HepG2 (cell line): ENCODE data around the gene ADAMTS2. TPM values are rescaled to one million over a fixed set of nuclear protein-coding genes. Genes with fewer than 3 reads are reported as not detected.
A peak's percentile ranks its signal among the peaks of the same experiment; 100 is the strongest.

ENCODE experiments used
- AGO2 ChIP-seq: fragments of 200-400 bp; formaldehyde crosslinking; optimal IDR thresholded peaks from 2 replicates; pipeline ENCODE3; 2017; ENCODE audit warnings: mild to moderate bottlenecking, low read depth, low read length, moderate library complexity
- ARNT ChIP-seq: fragments of 450-650 bp; IDR thresholded peaks from 2 replicates; pipeline ENCODE4 v1.6.1; 2017
- ARNTL ChIP-seq: sonication (generic); formaldehyde crosslinking; IDR thresholded peaks from 2 replicates; pipeline ENCODE4 v1.4.0; 2020; ENCODE audit warnings: mild to moderate bottlenecking, missing genetic modification reagents
- CHD4 ChIP-seq: fragments of 200-600 bp; sonication (generic); IDR thresholded peaks from 2 replicates; pipeline ENCODE4 v1.7.0; 2017; ENCODE audit warnings: mild to moderate bottlenecking, low read length, borderline replicate concordance
- ESRRA ChIP-seq: sonication (generic); formaldehyde crosslinking; IDR thresholded peaks from 2 replicates; pipeline ENCODE4 v1.5.1; 2020; ENCODE audit warnings: mild to moderate bottlenecking, low read depth, missing genetic modification reagents
- FOXC1 ChIP-seq: sonication (generic); formaldehyde crosslinking; IDR thresholded peaks from 2 replicates; pipeline ENCODE4 v1.8.0; 2022; ENCODE audit warnings: mild to moderate bottlenecking, missing genetic modification reagents, borderline replicate concordance
- HIVEP1 ChIP-seq: sonication (generic); formaldehyde crosslinking; IDR thresholded peaks from 2 replicates; pipeline ENCODE4 v1.4.0; 2020; ENCODE audit warnings: mild to moderate bottlenecking, missing genetic modification reagents
- HMGA1 ChIP-seq: sonication (generic); formaldehyde crosslinking; conservative IDR thresholded peaks from 2 replicates; pipeline ENCODE4 v1.4.0; 2020; ENCODE audit warnings: missing genetic modification reagents
- HNF4G ChIP-seq, 2 experiments: sonication (generic) in 1 of 2; formaldehyde crosslinking in 1 of 2; IDR thresholded peaks; 2 replicates each; pipeline versions ENCODE4 v1.4.0 to v1.6.1; 2011 to 2020; ENCODE audit warnings: borderline replicate concordance in 2 of 2, low read depth in 2 of 2, mild to moderate bottlenecking in 2 of 2, low read length in 1 of 2, missing genetic modification reagents in 1 of 2, moderate library complexity in 1 of 2
- PHF21A ChIP-seq: sonication (generic); formaldehyde crosslinking; IDR thresholded peaks from 2 replicates; pipeline ENCODE4 v1.5.0; 2020; ENCODE audit warnings: mild to moderate bottlenecking, missing genetic modification reagents
- RARA ChIP-seq: IDR thresholded peaks from 2 replicates; pipeline ENCODE4 v1.6.1; 2016; ENCODE audit warnings: missing genetic modification reagents, missing compliant biosample characterization
- RARG ChIP-seq: sonication (generic); formaldehyde crosslinking; IDR thresholded peaks from 2 replicates; pipeline ENCODE4 v1.4.0; 2020; ENCODE audit warnings: low read depth, mild to moderate bottlenecking, missing genetic modification reagents
- RFX3 ChIP-seq: IDR thresholded peaks from 2 replicates; pipeline ENCODE4 v1.6.1; 2016; ENCODE audit warnings: missing biosample characterization, missing genetic modification reagents
- SOX5 ChIP-seq: IDR thresholded peaks from 2 replicates; pipeline ENCODE4 v1.6.1; 2016; ENCODE audit warnings: borderline replicate concordance
- TARDBP ChIP-seq: sonication (generic); formaldehyde crosslinking; IDR thresholded peaks from 2 replicates; pipeline ENCODE4 v1.8.0; 2022; ENCODE audit warnings: mild to moderate bottlenecking, missing genetic modification reagents
- TP53 ChIP-seq: sonication (generic); formaldehyde crosslinking; conservative IDR thresholded peaks from 2 replicates; pipeline ENCODE4 v1.4.0; 2020; ENCODE audit warnings: missing genetic modification reagents
- XBP1 ChIP-seq: sonication (generic); formaldehyde crosslinking; IDR thresholded peaks from 2 replicates; pipeline ENCODE4 v1.5.0; 2020; ENCODE audit warnings: missing genetic modification reagents
- ZMYM3 ChIP-seq: sonication (generic); formaldehyde crosslinking; IDR thresholded peaks from 2 replicates; pipeline ENCODE4 v1.5.1; 2020; ENCODE audit warnings: mild to moderate bottlenecking, missing genetic modification reagents
- ZNF124 ChIP-seq: sonication (generic); formaldehyde crosslinking; IDR thresholded peaks from 2 replicates; pipeline ENCODE4 v1.4.0; 2020; ENCODE audit warnings: missing genetic modification reagents
- ZNF225 ChIP-seq: sonication (generic); formaldehyde crosslinking; IDR thresholded peaks from 2 replicates; pipeline ENCODE4 v1.4.0; 2020; ENCODE audit warnings: mild to moderate bottlenecking, missing genetic modification reagents
- ZNF451 ChIP-seq: sonication (generic); formaldehyde crosslinking; IDR thresholded peaks from 2 replicates; pipeline ENCODE4 v1.5.0; 2020; ENCODE audit warnings: mild to moderate bottlenecking, missing genetic modification reagents
- ZNF556 ChIP-seq: sonication (generic); formaldehyde crosslinking; IDR thresholded peaks from 2 replicates; pipeline ENCODE4 v1.4.0; 2020; ENCODE audit warnings: mild to moderate bottlenecking, missing genetic modification reagents, borderline replicate concordance
- ZNF558 ChIP-seq: sonication (generic); formaldehyde crosslinking; IDR thresholded peaks from 2 replicates; pipeline ENCODE4 v1.9.0; 2022; ENCODE audit warnings: mild to moderate bottlenecking, missing genetic modification reagents, borderline replicate concordance
- polyA plus RNA-seq, 8 experiments: library from polyadenylated mRNA; depleted of rRNA in 3 of 8; stranded (reverse) in 7 of 8; unstranded in 1 of 8; fragments of >200 nt; fragmentation: Illumina TruSeq in 4 of 8; extraction: Trizol in 4 of 8; gene quantifications; 2 replicates each; pipeline versions ENCODE4 v1.2.1 to v1.2.3, GENCODE V29; 2011 to 2016; ENCODE audit warnings: low read depth in 4 of 8, missing spikeins in 1 of 8, mixed read lengths in 1 of 8; ENCODE audit not compliant: insufficient read depth in 1 of 8
- total RNA-seq, 5 experiments: library from RNA; depleted of rRNA; stranded (reverse); fragments of >200 nt; fragmentation: Illumina TruSeq; extraction: Trizol; gene quantifications; 2 replicates each; pipeline ENCODE4 v1.2.3, GENCODE V29; 2016; ENCODE audit warnings: low read depth in 1 of 5
- TF ChIP-seq, protein P1 (sequence below): sonication (generic); formaldehyde crosslinking; IDR thresholded peaks from 2 replicates; pipeline ENCODE4 v1.4.0; 2020; ENCODE audit warnings: missing genetic modification reagents
- TF ChIP-seq, protein P2 (sequence below): sonication (generic); formaldehyde crosslinking; IDR thresholded peaks from 2 replicates; pipeline ENCODE4 v1.4.0; 2020; ENCODE audit warnings: missing genetic modification reagents; ENCODE audit errors: not compliant biosample characterization
- TF ChIP-seq, protein P3 (sequence below): IDR thresholded peaks from 2 replicates; pipeline ENCODE4 v1.6.1; 2016; ENCODE audit warnings: missing compliant biosample characterization, missing genetic modification reagents, borderline replicate concordance

Gene ADAMTS2
- total and polyA plus RNA-seq, 2 of the 13 experiments (the other 11 are each of a cell fraction or from before 2014, with no cell fraction given) = 0.24 to 3.5 TPM

DNA sequence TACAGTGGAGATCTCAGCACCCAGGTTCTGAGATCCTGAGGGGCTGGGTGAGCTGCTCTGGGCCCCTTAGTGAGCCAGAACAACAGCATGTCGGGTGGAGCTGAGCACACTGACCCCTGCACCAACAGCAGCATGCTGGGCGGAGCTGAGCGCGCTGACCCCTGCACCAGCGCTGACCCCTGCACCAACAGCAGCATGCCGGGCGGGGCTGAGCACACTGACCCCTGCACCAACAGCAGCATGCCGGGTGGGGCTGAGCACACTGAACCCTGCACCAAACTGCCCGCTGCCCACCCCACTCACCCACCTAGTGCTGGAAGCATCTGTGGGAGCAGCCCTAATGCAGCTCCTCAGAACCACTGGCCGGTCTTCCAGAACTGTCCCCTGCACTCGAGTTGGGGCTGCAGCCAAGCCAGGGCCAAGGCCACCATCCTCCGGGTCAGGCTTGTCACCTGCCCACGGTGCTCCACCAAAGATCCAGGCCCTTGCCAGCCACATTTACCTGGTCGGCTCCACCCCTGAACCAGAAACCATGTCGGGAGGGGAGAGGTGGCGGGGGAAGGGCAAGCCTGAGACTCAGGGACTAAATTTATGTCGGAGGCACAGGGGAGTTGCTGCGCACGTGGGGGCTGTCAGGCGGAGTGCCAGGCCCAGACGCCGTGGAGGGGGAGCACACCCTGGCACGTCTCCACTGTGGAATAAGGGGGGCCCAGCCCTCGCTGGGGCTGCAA is 80.3 kb downstream of the ADAMTS2 start (continued):
- TF ChIP-seq, protein P1, sequence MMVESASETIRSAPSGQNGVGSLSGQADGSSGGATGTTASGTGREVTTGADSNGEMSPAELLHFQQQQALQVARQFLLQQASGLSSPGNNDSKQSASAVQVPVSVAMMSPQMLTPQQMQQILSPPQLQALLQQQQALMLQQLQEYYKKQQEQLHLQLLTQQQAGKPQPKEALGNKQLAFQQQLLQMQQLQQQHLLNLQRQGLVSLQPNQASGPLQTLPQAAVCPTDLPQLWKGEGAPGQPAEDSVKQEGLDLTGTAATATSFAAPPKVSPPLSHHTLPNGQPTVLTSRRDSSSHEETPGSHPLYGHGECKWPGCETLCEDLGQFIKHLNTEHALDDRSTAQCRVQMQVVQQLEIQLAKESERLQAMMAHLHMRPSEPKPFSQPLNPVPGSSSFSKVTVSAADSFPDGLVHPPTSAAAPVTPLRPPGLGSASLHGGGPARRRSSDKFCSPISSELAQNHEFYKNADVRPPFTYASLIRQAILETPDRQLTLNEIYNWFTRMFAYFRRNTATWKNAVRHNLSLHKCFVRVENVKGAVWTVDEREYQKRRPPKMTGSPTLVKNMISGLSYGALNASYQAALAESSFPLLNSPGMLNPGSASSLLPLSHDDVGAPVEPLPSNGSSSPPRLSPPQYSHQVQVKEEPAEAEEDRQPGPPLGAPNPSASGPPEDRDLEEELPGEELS (CRISPR knock-in tag) = 0 out of 2 replicates have a peak, but pooled peaks have one; percentile 23
- TF ChIP-seq RFX3 (CRISPR knock-in tag) (no peak), XBP1 (no peak), ZNF558 (CRISPR knock-in tag) (peak; percentile 38; the same call in 1 of the 2 replicates), ARNTL (CRISPR knock-in tag) (no peak), ARNT (no peak), RARG (CRISPR knock-in tag) (no peak), RARA (CRISPR knock-in tag) (peak; percentile 57), ZNF225 (CRISPR knock-in tag) (no peak), TP53 (CRISPR knock-in tag) (no peak), HMGA1 (CRISPR knock-in tag) (no peak), SOX5 (CRISPR knock-in tag) (0 out of 2 replicates have a peak, but pooled peaks have one; percentile 31), HNF4G (IDR thresholded peaks at IDR 0.05; ENCODE audit: borderline replicate concordance, low read depth, low read length) (peak; percentile 90), HNF4G (CRISPR knock-in tag; IDR thresholded peaks at IDR 0.05; ENCODE audit: borderline replicate concordance, low read depth) (peak; percentile 81), ZNF556 (no peak), HIVEP1 (CRISPR knock-in tag) (no peak), AGO2 (no peak), ESRRA (CRISPR knock-in tag) (peak; percentile 73; the same call in 1 of the 2 replicates), ZNF124 (CRISPR knock-in tag) (0 out of 2 replicates have a peak, but pooled peaks have one; percentile 34), ZMYM3 (CRISPR knock-in tag) (peak; percentile 59; the same call in 1 of the 2 replicates), PHF21A (CRISPR knock-in tag) (peak; percentile 79), FOXC1 (no peak; the same call in 1 of the 2 replicates), ZNF451 (CRISPR knock-in tag) (peak; percentile 93), CHD4 (no peak), TARDBP (CRISPR knock-in tag) (peak; percentile 68)
- TF ChIP-seq, protein P2, sequence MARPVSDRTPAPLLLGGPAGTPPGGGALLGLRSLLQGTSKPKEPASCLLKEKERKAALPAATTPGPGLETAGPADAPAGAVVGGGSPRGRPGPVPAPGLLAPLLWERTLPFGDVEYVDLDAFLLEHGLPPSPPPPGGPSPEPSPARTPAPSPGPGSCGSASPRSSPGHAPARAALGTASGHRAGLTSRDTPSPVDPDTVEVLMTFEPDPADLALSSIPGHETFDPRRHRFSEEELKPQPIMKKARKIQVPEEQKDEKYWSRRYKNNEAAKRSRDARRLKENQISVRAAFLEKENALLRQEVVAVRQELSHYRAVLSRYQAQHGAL (CRISPR knock-in tag) = no peak
- TF ChIP-seq, protein P3, sequence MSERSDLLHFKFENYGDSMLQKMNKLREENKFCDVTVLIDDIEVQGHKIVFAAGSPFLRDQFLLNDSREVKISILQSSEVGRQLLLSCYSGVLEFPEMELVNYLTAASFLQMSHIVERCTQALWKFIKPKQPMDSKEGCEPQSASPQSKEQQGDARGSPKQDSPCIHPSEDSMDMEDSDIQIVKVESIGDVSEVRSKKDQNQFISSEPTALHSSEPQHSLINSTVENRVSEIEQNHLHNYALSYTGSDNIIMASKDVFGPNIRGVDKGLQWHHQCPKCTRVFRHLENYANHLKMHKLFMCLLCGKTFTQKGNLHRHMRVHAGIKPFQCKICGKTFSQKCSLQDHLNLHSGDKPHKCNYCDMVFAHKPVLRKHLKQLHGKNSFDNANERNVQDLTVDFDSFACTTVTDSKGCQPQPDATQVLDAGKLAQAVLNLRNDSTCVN (CRISPR knock-in tag) = 0 out of 2 replicates have a peak, but pooled peaks have one; percentile 28
